A673 (cell line): ENCODE results near the gene ZSCAN20.

Experiments
- EZH2 ChIP-seq: fragments of 200-600 bp; sonication (generic); IDR thresholded peaks from 2 replicates; pipeline ENCODE4 v1.6.1; 2017; ENCODE audit warnings: borderline replicate concordance, low read depth, mild to moderate bottlenecking, mixed read lengths, antibody characterized with exemption, low read length; ENCODE audit not compliant: poor library complexity, severe bottlenecking
- TF ChIP-seq, protein P1 (sequence below): fragments of 300-800, 200-600 bp; sonication (generic); conservative IDR thresholded peaks from 2 replicates; pipeline ENCODE4 v1.5.1; 2017; ENCODE audit warnings: low read depth, mild to moderate bottlenecking, antibody characterized with exemption, low read length, moderate library complexity, mixed read lengths

DNA sequence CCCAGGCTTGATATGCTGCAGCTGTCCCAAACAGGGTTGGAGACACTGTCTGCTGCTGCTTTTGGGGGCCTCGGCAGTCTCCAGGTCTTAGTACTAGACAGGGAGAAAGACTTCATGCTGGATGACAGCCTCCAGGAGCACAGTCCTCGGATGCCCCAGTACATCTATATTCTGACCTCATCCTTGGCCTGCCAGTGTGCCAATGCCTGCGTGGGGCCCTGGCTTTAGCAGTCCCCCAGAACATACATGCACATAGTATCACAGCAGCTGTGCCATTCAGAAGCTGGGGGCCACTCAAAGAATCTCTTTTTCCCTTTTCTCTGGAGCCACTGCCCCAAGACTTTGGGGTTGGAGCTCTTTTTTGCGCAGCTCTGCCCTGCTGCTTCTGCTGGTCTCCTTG lies 4.4 kb upstream of the ZSCAN20 start:
- TF ChIP-seq, protein P1, sequence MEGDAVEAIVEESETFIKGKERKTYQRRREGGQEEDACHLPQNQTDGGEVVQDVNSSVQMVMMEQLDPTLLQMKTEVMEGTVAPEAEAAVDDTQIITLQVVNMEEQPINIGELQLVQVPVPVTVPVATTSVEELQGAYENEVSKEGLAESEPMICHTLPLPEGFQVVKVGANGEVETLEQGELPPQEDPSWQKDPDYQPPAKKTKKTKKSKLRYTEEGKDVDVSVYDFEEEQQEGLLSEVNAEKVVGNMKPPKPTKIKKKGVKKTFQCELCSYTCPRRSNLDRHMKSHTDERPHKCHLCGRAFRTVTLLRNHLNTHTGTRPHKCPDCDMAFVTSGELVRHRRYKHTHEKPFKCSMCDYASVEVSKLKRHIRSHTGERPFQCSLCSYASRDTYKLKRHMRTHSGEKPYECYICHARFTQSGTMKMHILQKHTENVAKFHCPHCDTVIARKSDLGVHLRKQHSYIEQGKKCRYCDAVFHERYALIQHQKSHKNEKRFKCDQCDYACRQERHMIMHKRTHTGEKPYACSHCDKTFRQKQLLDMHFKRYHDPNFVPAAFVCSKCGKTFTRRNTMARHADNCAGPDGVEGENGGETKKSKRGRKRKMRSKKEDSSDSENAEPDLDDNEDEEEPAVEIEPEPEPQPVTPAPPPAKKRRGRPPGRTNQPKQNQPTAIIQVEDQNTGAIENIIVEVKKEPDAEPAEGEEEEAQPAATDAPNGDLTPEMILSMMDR = no peak
- no peak for TF ChIP-seq EZH2
